ENCODE results near the gene ROBO1.

The ROBO1 gene

GRCh38 chr3:78621061-78621716, 1146.6 kb downstream of the ROBO1 start:
- no peak for DNase-seq (ENCODE audit: low spot score)

- DNase-seq (ENCODE audit: low spot score): no peak
Measured at GRCh38 chr3:78614486-78614885, 1153.3 kb downstream of the ROBO1 start.

GRCh38 chr3:78613421-78613879, 1154.3 kb downstream of the ROBO1 start:
- no peak for DNase-seq (ENCODE audit: low spot score)

GRCh38 chr3:78611278-78611677, 1156.5 kb downstream of the ROBO1 start:
- no peak for DNase-seq (ENCODE audit: low spot score)

- no peak for DNase-seq (ENCODE audit: low spot score)
Measured at GRCh38 chr3:78610462-78611125, 1157.2 kb downstream of the ROBO1 start.

GRCh38 chr3:78606756-78607155, 1161.0 kb downstream of the ROBO1 start:
- no peak for DNase-seq (ENCODE audit: low spot score)

- no peak for DNase-seq (ENCODE audit: low spot score)
Measured at GRCh38 chr3:78605178-78605577, 1162.6 kb downstream of the ROBO1 start.

GRCh38 chr3:78604341-78604740, 1163.5 kb downstream of the ROBO1 start:
- DNase-seq (ENCODE audit: low spot score): no peak

- DNase-seq (ENCODE audit: low spot score): no peak
Measured at GRCh38 chr3:78601249-78601648, 1166.5 kb downstream of the ROBO1 start.

- no peak for DNase-seq (ENCODE audit: low spot score)
Measured at GRCh38 chr3:78589778-78590177, 1178.0 kb downstream of the ROBO1 start.

- no peak for DNase-seq (ENCODE audit: low spot score)
Measured at GRCh38 chr3:78588906-78589621, 1178.7 kb downstream of the ROBO1 start.

GRCh38 chr3:78580681-78581080, 1187.1 kb downstream of the ROBO1 start:
- DNase-seq (ENCODE audit: low spot score): no peak

GRCh38 chr3:78571486-78571885, 1196.3 kb downstream of the ROBO1 start:
- no peak for DNase-seq (ENCODE audit: low spot score)

GRCh38 chr3:78570496-78570895, 1197.3 kb downstream of the ROBO1 start:
- DNase-seq (ENCODE audit: low spot score): no peak

GRCh38 chr3:78569804-78570203, 1198.0 kb downstream of the ROBO1 start:
- DNase-seq (ENCODE audit: low spot score): no peak

GRCh38 chr3:78565712-78566111, 1202.1 kb downstream of the ROBO1 start:
- no peak for DNase-seq (ENCODE audit: low spot score)

GRCh38 chr3:78562328-78562727, 1205.5 kb downstream of the ROBO1 start:
- no peak for DNase-seq (ENCODE audit: low spot score)

Measured in Ammon's horn (tissue), 1 donor.